SU-DHL-6 (cell line): ENCODE results near the gene TDRD1.

Source experiments
- H2AFZ ChIP-seq: fragments of 200-600 bp; sonication (generic); 2 replicates; pipeline ENCODE4 v1.6.1; 2014; ENCODE audit warnings: low read depth, mild to moderate bottlenecking, moderate library complexity, mixed read lengths, antibody characterized with exemption, low read length; ENCODE audit not compliant: severe bottlenecking
- H3F3A ChIP-seq: fragments of 200-600 bp; shearing (Covaris generic); 2 replicates; pipeline ENCODE4 v1.6.0; 2016; ENCODE audit warnings: antibody characterized with exemption, mild to moderate bottlenecking; ENCODE audit not compliant: insufficient read depth
- H3K27ac ChIP-seq: fragments of 200-600 bp; sonication (generic); 2 replicates; pipeline ENCODE4 v1.5.1; 2016; ENCODE audit warnings: low read depth, mild to moderate bottlenecking, low read length, moderate library complexity, mixed read lengths
- H3K27me3 ChIP-seq: fragments of 200-600 bp; sonication (generic), shearing (Covaris generic); 2 replicates; pipeline ENCODE4 v1.6.0; 2014; ENCODE audit warnings: mild to moderate bottlenecking, low read length
- H3K36me3 ChIP-seq: fragments of 200-600 bp; sonication (generic); 2 replicates; pipeline ENCODE4 v1.6.1; 2014; ENCODE audit warnings: mild to moderate bottlenecking, low read length, mixed read lengths
- H3K4me2 ChIP-seq: fragments of 300-600, 200-600 bp; shearing (Covaris generic), sonication (generic); 2 replicates; pipeline ENCODE4 v1.6.0; 2014; ENCODE audit warnings: low read length, low read depth, mild to moderate bottlenecking; ENCODE audit not compliant: poor library complexity, severe bottlenecking
- H3K4me3 ChIP-seq: fragments of 200-600 bp; sonication (generic); 2 replicates; pipeline ENCODE4 v1.5.1; 2014; ENCODE audit warnings: antibody characterized with exemption, low read length, mild to moderate bottlenecking, mixed read lengths; ENCODE audit not compliant: insufficient read depth, poor library complexity, severe bottlenecking
- H3K79me2 ChIP-seq: fragments of 200-600 bp; sonication (generic); 2 replicates; pipeline ENCODE4 v1.6.1; 2014; ENCODE audit warnings: mild to moderate bottlenecking, low read length, moderate library complexity; ENCODE audit not compliant: insufficient read depth
- H3K9ac ChIP-seq: fragments of 200-600 bp; sonication (generic); 2 replicates; pipeline ENCODE4 v1.7.0; 2014; ENCODE audit warnings: mild to moderate bottlenecking, low read length
- H3K9me2 ChIP-seq: fragments of 200-600 bp; sonication (generic); replicated peaks from 2 replicates; pipeline ENCODE4 v1.6.1; 2014; ENCODE audit warnings: low read length; ENCODE audit not compliant: insufficient read depth
- H3K9me3 ChIP-seq: fragments of 200-600 bp; sonication (generic); 2 replicates; pipeline ENCODE4 v1.6.1; 2014; ENCODE audit warnings: low read length, mixed read lengths; ENCODE audit not compliant: insufficient read depth
- H4K20me1 ChIP-seq: fragments of 200-600 bp; sonication (generic); 2 replicates; pipeline ENCODE4 v1.6.1; 2014; ENCODE audit warnings: low read depth, mild to moderate bottlenecking, antibody characterized with exemption, low read length, moderate library complexity, mixed read lengths
- EZH2phosphoT487 ChIP-seq: fragments of 200-600 bp; sonication (generic), shearing (Covaris generic); conservative IDR thresholded peaks from 2 replicates; pipeline ENCODE4 v1.6.1; 2018; ENCODE audit warnings: mild to moderate bottlenecking, antibody characterized with exemption, low read length, moderate library complexity, mixed read lengths
- TF ChIP-seq, protein P1 (sequence below): fragments of 200-600 bp; sonication (generic); IDR thresholded peaks from one replicate; pipeline ENCODE4 v1.5.1; 2017; ENCODE audit warnings: antibody characterized with exemption, mild to moderate bottlenecking, low read length, moderate library complexity; ENCODE audit not compliant: insufficient read depth, poor library complexity, severe bottlenecking

The TDRD1 gene

DNA sequence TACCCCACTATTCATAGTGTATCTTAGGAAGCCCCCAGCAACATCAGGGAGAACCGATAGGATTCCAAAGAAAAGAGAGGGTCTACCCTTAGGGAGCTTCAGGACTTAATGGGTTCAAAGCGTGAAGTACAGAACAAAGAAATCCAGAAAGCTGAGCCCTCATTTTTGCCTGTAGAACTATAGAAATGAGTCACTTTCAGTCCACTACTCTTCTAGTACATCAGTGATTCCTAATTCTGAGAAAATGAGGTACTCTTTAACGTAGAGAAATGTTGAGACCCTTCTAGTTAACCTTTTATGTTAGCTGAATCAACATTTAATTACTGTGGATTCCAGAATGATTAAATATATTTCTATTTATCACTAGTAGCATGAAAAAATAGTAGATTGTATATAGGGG is 1.8 kb downstream of the TDRD1 start:
- TF ChIP-seq, protein P1, sequence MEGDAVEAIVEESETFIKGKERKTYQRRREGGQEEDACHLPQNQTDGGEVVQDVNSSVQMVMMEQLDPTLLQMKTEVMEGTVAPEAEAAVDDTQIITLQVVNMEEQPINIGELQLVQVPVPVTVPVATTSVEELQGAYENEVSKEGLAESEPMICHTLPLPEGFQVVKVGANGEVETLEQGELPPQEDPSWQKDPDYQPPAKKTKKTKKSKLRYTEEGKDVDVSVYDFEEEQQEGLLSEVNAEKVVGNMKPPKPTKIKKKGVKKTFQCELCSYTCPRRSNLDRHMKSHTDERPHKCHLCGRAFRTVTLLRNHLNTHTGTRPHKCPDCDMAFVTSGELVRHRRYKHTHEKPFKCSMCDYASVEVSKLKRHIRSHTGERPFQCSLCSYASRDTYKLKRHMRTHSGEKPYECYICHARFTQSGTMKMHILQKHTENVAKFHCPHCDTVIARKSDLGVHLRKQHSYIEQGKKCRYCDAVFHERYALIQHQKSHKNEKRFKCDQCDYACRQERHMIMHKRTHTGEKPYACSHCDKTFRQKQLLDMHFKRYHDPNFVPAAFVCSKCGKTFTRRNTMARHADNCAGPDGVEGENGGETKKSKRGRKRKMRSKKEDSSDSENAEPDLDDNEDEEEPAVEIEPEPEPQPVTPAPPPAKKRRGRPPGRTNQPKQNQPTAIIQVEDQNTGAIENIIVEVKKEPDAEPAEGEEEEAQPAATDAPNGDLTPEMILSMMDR: no peak
- TF ChIP-seq EZH2phosphoT487: no peak
- H3K27me3 ChIP-seq: no peaks in the 10 kb centered on the region
- no peak overlapping the region for H3K4me3 ChIP-seq
- H3K9me3 ChIP-seq: no peaks in the 10 kb centered on the region
- H3K4me2 ChIP-seq: no peak overlapping the region
- H3F3A ChIP-seq: no peaks in the 10 kb centered on the region
- no peaks in the 10 kb centered on the region for H3K79me2 ChIP-seq
- H2AFZ ChIP-seq: no peak overlapping the region
- no peaks in the 10 kb centered on the region for H4K20me1 ChIP-seq
- H3K9me2 ChIP-seq: no peaks in the 10 kb centered on the region
- no peak overlapping the region for H3K27ac ChIP-seq
- H3K36me3 ChIP-seq: no peaks in the 10 kb centered on the region
- no peak overlapping the region for H3K9ac ChIP-seq

DNA sequence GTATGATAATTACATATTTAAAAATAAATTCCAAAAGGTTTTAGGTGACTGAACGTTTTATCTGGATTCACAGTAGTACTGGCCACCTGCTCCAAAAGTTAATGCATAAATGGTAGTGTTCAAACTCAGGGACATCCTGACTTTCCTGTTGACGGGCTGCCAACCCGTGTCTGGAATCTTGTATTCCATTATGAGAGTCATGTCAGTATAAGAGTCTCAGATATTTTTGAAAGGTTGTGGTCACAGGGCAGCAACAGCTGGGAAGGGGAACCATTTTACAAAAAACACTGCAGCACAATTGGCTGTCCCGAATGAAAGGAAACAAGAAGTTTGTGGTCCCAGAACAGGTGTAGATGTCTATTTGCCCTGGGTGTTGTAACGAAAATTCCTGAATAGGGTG is 2.8 kb downstream of the TDRD1 start:
- no peaks in the 10 kb centered on the region for H3F3A ChIP-seq
- no peak overlapping the region for H3K4me2 ChIP-seq
- H3K27me3 ChIP-seq: no peaks in the 10 kb centered on the region
- H3K79me2 ChIP-seq: no peaks in the 10 kb centered on the region
- no peak overlapping the region for H3K4me3 ChIP-seq
- H3K9me3 ChIP-seq: no peaks in the 10 kb centered on the region
- no peaks in the 10 kb centered on the region for H3K9me2 ChIP-seq
- H3K27ac ChIP-seq: no peak overlapping the region
- no peaks in the 10 kb centered on the region for H3K36me3 ChIP-seq
- H4K20me1 ChIP-seq: no peaks in the 10 kb centered on the region
- H3K9ac ChIP-seq: no peak overlapping the region
- TF ChIP-seq EZH2phosphoT487: no peak
- H2AFZ ChIP-seq: no peak overlapping the region

DNA sequence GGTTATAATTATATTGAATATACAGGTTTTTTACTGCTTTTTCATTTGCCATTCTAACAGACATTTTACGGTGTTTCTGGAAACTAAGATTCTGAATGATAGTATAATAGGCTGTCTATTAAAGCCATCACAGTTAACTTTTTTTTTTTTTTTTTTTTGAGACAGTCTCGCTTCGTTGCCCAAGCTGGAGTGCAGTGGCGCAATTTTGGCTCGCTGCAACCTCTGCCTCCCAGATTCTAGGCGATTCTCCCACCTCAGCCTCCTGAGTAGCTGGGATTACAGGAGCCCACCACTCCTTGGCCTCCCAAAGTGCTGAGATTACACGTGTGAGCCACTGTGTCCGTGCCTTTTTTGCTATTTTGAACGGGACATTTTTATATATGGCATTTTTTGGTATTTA is 4.4 kb downstream of the TDRD1 start:
- Histone ChIP-seq H3K79me2 (no peaks in the 10 kb centered on the region), H3K4me3 (no peak overlapping the region), H3K9ac (no peak overlapping the region), H2AFZ (no peak overlapping the region), H3K4me2 (no peak overlapping the region), H3K9me2 (no peaks in the 10 kb centered on the region), H3F3A (no peaks in the 10 kb centered on the region), H3K27me3 (no peaks in the 10 kb centered on the region), H3K9me3 (no peaks in the 10 kb centered on the region), H3K36me3 (no peaks in the 10 kb centered on the region), H3K27ac (no peak overlapping the region), H4K20me1 (no peaks in the 10 kb centered on the region)
- TF ChIP-seq EZH2phosphoT487: no peak
- TF ChIP-seq, protein P1: no peak

DNA sequence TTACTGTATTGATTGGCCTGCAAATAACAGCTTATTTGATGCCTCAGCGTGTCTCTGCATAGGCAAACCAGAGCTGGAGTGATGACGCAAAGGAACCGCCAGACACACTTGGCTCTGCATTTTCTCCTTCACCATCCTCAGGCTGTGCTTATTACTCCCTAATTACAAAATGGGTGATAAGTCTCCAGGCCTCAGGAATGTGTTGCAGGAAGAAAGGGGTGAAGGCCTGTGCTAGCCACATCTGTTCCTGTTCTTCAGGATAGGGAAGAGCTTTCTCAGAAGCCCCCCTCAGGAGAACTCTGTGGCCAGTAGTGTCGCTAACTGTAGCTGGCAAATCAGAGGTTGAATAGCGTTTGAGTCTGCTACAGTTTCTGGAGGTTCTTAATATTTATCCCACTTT is 5.1 kb downstream of the TDRD1 start:
- H3K36me3 ChIP-seq: no peaks in the 10 kb centered on the region
- H3K9ac ChIP-seq: no peak overlapping the region
- H3K27me3 ChIP-seq: no peaks in the 10 kb centered on the region
- H3K9me3 ChIP-seq: no peaks in the 10 kb centered on the region
- no peaks in the 10 kb centered on the region for H3K79me2 ChIP-seq
- TF ChIP-seq, protein P1: no peak
- no peak overlapping the region for H3K4me2 ChIP-seq
- no peaks in the 10 kb centered on the region for H3F3A ChIP-seq
- H3K9me2 ChIP-seq: no peaks in the 10 kb centered on the region
- no peak overlapping the region for H3K4me3 ChIP-seq
- H4K20me1 ChIP-seq: no peaks in the 10 kb centered on the region
- H2AFZ ChIP-seq: no peak overlapping the region
- no peak overlapping the region for H3K27ac ChIP-seq
